A549 (cell line): ENCODE measurements around the gene TRMO. TPM values are rescaled to one million over a fixed set of nuclear protein-coding genes. Genes with fewer than 3 reads are reported as not detected.

Experiments
- ATAC-seq, 2 experiments: fragments of 200-7000 bp in 1 of 2; fragments of >200 bp in 1 of 2; cut with Nextera tagmentation in 1 of 2; cut with Tn5 transposase in 1 of 2; 3 replicates each; pipeline versions ENCODE4 v1.8.0 to v1.9.1; 2018 to 2020; ENCODE audit warnings: mild to moderate bottlenecking in 1 of 2, moderate library complexity in 1 of 2
- CTCF ChIA-PET: fragments of 300-600 bp; sonication (Branson Sonifier 250); formaldehyde crosslinking; extraction: SDS; loops from one replicate; lab custom pipeline; 2021; ENCODE audit warnings: antibody characterized with exemption, inconsistent platforms; lab: Yijun Ruan, JAX
- POLR2A ChIA-PET: fragments of 350-600 bp; formaldehyde crosslinking; extraction: SDS; loops from one replicate; lab custom pipeline; 2021; ENCODE audit warnings: antibody characterized with exemption, inconsistent platforms; lab: Yijun Ruan, JAX
- DNase-seq, 2 experiments: peaks; one replicate each; pipeline versions ENCODE4 v3.0.0 to v3.0.0-alpha.2; 2011 to 2016; ENCODE audit warnings: low read depth in 1 of 2, low spot score in 1 of 2
- FAIRE-seq: peaks from 2 replicates; lab custom pipeline; 2011; peaks lifted over from hg19 to GRCh38; lab: Jason Lieb, UNC
- H3K27ac ChIP-seq, 2 experiments: fragments of >200 bp; sonication (Bioruptor Twin); formaldehyde crosslinking; 3 replicates each; pipeline ENCODE4 v1.5.1; 2016 to 2017
- H3K4me1 ChIP-seq: fragments of >200 bp; sonication (Bioruptor Twin); formaldehyde crosslinking; 3 replicates; pipeline ENCODE4 v1.6.1; 2016
- H3K4me2 ChIP-seq: fragments of >200 bp; sonication (Bioruptor Twin); formaldehyde crosslinking; 3 replicates; pipeline ENCODE4 v1.6.1; 2016
- H3K4me3 ChIP-seq: fragments of >200 bp; sonication (Bioruptor Twin); formaldehyde crosslinking; 3 replicates; pipeline ENCODE4 v1.5.1; 2016
- H3K9me3 ChIP-seq: fragments of >200 bp; sonication (Bioruptor Twin); formaldehyde crosslinking; 3 replicates; pipeline ENCODE4 v1.6.1; 2016
- BHLHE40 ChIP-seq: IDR thresholded peaks from 2 replicates; pipeline ENCODE4 v1.6.1; 2012; ENCODE audit warnings: low read depth, low read length, inconsistent platforms
- CBX2 ChIP-seq: fragments of 200-600 bp; sonication (generic); IDR thresholded peaks from 2 replicates; pipeline ENCODE4 v1.6.1; 2016; ENCODE audit warnings: low read depth, mild to moderate bottlenecking, borderline replicate concordance
- CEBPB ChIP-seq, 2 experiments: fragments of >200 bp in 1 of 2; sonication (Bioruptor Twin) in 1 of 2; formaldehyde crosslinking in 1 of 2; IDR thresholded peaks; 2 replicates each; pipeline ENCODE4 v1.6.1; 2012 to 2016
- CHD2 ChIP-seq: fragments of 150-350 bp; IDR thresholded peaks from 2 replicates; pipeline ENCODE4 v1.6.1; 2014; ENCODE audit warnings: low read length; ENCODE audit not compliant: partially characterized antibody
- EHMT2 ChIP-seq: fragments of 200-600 bp; sonication (generic); IDR thresholded peaks from 2 replicates; pipeline ENCODE4 v1.6.1; 2016; ENCODE audit warnings: antibody characterized with exemption, low read depth, mild to moderate bottlenecking, moderate library complexity
- FOSB ChIP-seq: fragments of 250-450 bp; sonication (Bioruptor Pico); IDR thresholded peaks from 2 replicates; pipeline ENCODE4 v1.5.0; 2020; ENCODE audit warnings: mild to moderate bottlenecking, moderate library complexity
- HDAC2 ChIP-seq: fragments of 200-600 bp; sonication (generic); IDR thresholded peaks from 2 replicates; pipeline ENCODE4 v1.6.1; 2016
- HEYL ChIP-seq: fragments of 250-450 bp; sonication (Bioruptor Pico); IDR thresholded peaks from 2 replicates; pipeline ENCODE4 v1.8.0; 2021; ENCODE audit warnings: mild to moderate bottlenecking, moderate library complexity
- HOXA7 ChIP-seq: fragments of 250-450 bp; sonication (Bioruptor Pico); IDR thresholded peaks from 2 replicates; pipeline ENCODE4 v1.5.0; 2020; ENCODE audit warnings: mild to moderate bottlenecking, moderate library complexity
- HOXB13 ChIP-seq: fragments of 250-450 bp; sonication (Bioruptor Pico); IDR thresholded peaks from 2 replicates; pipeline ENCODE4 v1.5.0; 2020; ENCODE audit warnings: low read depth, mild to moderate bottlenecking, moderate library complexity
- KDM5A ChIP-seq: fragments of 200-600 bp; sonication (generic); IDR thresholded peaks from 2 replicates; pipeline ENCODE4 v1.6.1; 2016; ENCODE audit warnings: antibody characterized with exemption, mild to moderate bottlenecking
- MAFK ChIP-seq: fragments of 450-650 bp; IDR thresholded peaks from 2 replicates; pipeline ENCODE4 v1.6.1; 2014; ENCODE audit not compliant: partially characterized antibody
- MAZ ChIP-seq: fragments of 150-350 bp; IDR thresholded peaks from 2 replicates; pipeline ENCODE4 v1.6.1; 2014; ENCODE audit warnings: antibody characterized with exemption, low read depth, low read length, borderline replicate concordance
- NFE2L2 ChIP-seq: fragments of 150-350 bp; conservative IDR thresholded peaks from 2 replicates; pipeline ENCODE4 v1.6.1; 2014; ENCODE audit warnings: low read length
- NR3C1 ChIP-seq: fragments of >200 bp; sonication (Bioruptor Twin); formaldehyde crosslinking; IDR thresholded peaks from 3 replicates; pipeline ENCODE4 v1.6.1; 2017
- POLR2AphosphoS2 ChIP-seq: conservative IDR thresholded peaks from 2 replicates; pipeline ENCODE4 v1.6.1; 2012; ENCODE audit warnings: low read length, improper control_type of control experiment, inconsistent platforms
- RAD21 ChIP-seq, 2 experiments: fragments of >200 bp in 1 of 2; sonication (Bioruptor Twin) in 1 of 2; formaldehyde crosslinking in 1 of 2; IDR thresholded peaks in 1 of 2; conservative IDR thresholded peaks in 1 of 2; 2 replicates in 1 of 2; 3 replicates in 1 of 2; pipeline ENCODE4 v1.6.1; 2012 to 2018; ENCODE audit warnings: inconsistent platforms in 1 of 2
- RCOR1 ChIP-seq: fragments of 150-350 bp; IDR thresholded peaks from 2 replicates; pipeline ENCODE4 v1.6.1; 2014; ENCODE audit warnings: antibody characterized with exemption, low read length, low read depth
- RFX5 ChIP-seq: fragments of 450-650 bp; IDR thresholded peaks from 2 replicates; pipeline ENCODE4 v1.7.1; 2014; ENCODE audit warnings: antibody characterized with exemption, mild to moderate bottlenecking, moderate library complexity
- RNF2 ChIP-seq: fragments of 200-600 bp; sonication (generic); IDR thresholded peaks from 2 replicates; pipeline ENCODE4 v1.6.1; 2016; ENCODE audit warnings: low read depth, mild to moderate bottlenecking, antibody characterized with exemption, moderate library complexity, borderline replicate concordance
- TP53 ChIP-seq: fragments of 250-450 bp; sonication (Bioruptor Pico); IDR thresholded peaks from 2 replicates; pipeline ENCODE4 v1.5.0; 2021; ENCODE audit warnings: mild to moderate bottlenecking, moderate library complexity
- ZC3H11A ChIP-seq: fragments of 450-650 bp; IDR thresholded peaks from 2 replicates; pipeline ENCODE4 v1.6.1; 2014; ENCODE audit warnings: antibody characterized with exemption, mild to moderate bottlenecking
- ZFP36 ChIP-seq: fragments of 450-650 bp; IDR thresholded peaks from 2 replicates; pipeline ENCODE4 v1.6.1; 2014; ENCODE audit warnings: borderline replicate concordance; ENCODE audit not compliant: partially characterized antibody
- WGBS: methylation state at CpG from one replicate; pipeline ENCODE4 v1.1.6; 2017; ENCODE audit errors: missing lambda C conversion rate; 5-methylcytosine and 5-hydroxymethylcytosine counted together
- polyA plus RNA-seq, 4 experiments: library from polyadenylated mRNA; depleted of rRNA in 3 of 4; stranded (reverse); fragments of >200 nt; fragmentation: RNase III in 1 of 4; extraction: RNeasy Plus Mini Kit Qiagen cat#74134 plus additional on column Dnase treatment in 1 of 4; gene quantifications; 2 replicates in 3 of 4; 3 replicates in 1 of 4; pipeline ENCODE4 v1.2.3, GENCODE V29; 2011 to 2017
- TF ChIP-seq, protein P1 (sequence below): fragments of 250-450 bp; sonication (Bioruptor Pico); IDR thresholded peaks from 2 replicates; pipeline ENCODE4 v1.5.0; 2021; ENCODE audit warnings: mild to moderate bottlenecking, moderate library complexity, borderline replicate concordance
- TF ChIP-seq, protein P2 (sequence below): fragments of 450-650 bp; IDR thresholded peaks from 2 replicates; pipeline ENCODE4 v1.6.1; 2014; ENCODE audit warnings: antibody characterized with exemption
- TF ChIP-seq, protein P3 (sequence below): fragments of >200 bp; sonication (Bioruptor Twin); formaldehyde crosslinking; IDR thresholded peaks from 3 replicates; pipeline ENCODE4 v1.5.1; 2016
- TF ChIP-seq, protein P4 (sequence below): fragments of 200-600 bp; sonication (generic); IDR thresholded peaks from 2 replicates; pipeline ENCODE4 v1.6.1; 2016; ENCODE audit warnings: antibody characterized with exemption, mild to moderate bottlenecking, moderate library complexity

The TRMO gene
- polyA plus RNA-seq, 2 of the 4 experiments (the other 2 are of a cell fraction) = 12.0 to 18.8 TPM

DNA sequence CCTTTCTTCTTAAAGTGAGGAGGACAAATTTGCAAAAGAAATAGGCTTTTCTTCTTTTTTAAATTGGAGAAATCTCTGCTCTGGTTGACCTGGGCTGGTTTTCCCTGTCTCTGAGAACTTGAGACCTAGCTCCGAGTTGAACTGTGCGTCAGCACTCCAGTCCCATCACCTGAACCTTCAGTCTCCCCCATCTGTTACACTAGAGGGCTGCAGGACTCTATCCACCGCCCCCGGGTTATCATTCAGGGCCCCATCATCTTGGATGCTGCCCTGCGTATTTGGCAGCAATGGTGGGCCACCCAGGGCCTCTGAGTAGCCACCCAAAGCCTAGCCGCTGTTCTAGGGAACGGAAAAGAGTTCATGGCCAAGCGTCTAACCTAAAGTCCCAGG is 66.8 kb downstream of the TRMO start:
- ATAC-seq (no peak), DNase-seq (no peak), FAIRE-seq (no peak)
- WGBS = 98% methylated on average over 8 of the region's 8 CpGs
- Histone ChIP-seq H3K4me2 (peak overlapping the region; percentile 88), H3K4me1 (peaks cover 28% of the 10 kb centered on the region), H3K4me3 (no peak overlapping the region), H3K27ac (peak overlapping the region in 1 of 2 experiments; percentile 98; a peak in 1 of 6 replicates), H3K9me3 (no peaks in the 10 kb centered on the region)
- CTCF ChIA-PET = interaction anchor here (2.4 kb wide), 1 partner anchor 45 kb away, joined by 22 read pairs; no protein-coding TSS in a partner anchor
- TF ChIP-seq NFE2L2 (no peak), RCOR1 (no peak), MAFK (no peak), ZC3H11A (no peak), HOXA7 (CRISPR knock-in tag) (no peak), ZFP36 (no peak), TP53 (CRISPR knock-in tag) (no peak), HDAC2 (no peak), RNF2 (no peak), CEBPB (IDR thresholded peaks at IDR 0.05) (no peak), CBX2 (no peak), RFX5 (no peak), POLR2AphosphoS2 (no peak), MAZ (no peak), EHMT2 (no peak)
- TF ChIP-seq, protein P1, sequence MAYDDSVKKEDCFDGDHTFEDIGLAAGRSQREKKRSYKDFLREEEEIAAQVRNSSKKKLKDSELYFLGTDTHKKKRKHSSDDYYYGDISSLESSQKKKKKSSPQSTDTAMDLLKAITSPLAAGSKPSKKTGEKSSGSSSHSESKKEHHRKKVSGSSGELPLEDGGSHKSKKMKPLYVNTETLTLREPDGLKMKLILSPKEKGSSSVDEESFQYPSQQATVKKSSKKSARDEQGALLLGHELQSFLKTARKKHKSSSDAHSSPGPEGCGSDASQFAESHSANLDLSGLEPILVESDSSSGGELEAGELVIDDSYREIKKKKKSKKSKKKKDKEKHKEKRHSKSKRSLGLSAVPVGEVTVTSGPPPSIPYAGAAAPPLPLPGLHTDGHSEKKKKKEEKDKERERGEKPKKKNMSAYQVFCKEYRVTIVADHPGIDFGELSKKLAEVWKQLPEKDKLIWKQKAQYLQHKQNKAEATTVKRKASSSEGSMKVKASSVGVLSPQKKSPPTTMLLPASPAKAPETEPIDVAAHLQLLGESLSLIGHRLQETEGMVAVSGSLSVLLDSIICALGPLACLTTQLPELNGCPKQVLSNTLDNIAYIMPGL = no peak
- TF ChIP-seq, protein P2, sequence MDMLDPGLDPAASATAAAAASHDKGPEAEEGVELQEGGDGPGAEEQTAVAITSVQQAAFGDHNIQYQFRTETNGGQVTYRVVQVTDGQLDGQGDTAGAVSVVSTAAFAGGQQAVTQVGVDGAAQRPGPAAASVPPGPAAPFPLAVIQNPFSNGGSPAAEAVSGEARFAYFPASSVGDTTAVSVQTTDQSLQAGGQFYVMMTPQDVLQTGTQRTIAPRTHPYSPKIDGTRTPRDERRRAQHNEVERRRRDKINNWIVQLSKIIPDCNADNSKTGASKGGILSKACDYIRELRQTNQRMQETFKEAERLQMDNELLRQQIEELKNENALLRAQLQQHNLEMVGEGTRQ = no peak
- TF ChIP-seq, protein P3, sequence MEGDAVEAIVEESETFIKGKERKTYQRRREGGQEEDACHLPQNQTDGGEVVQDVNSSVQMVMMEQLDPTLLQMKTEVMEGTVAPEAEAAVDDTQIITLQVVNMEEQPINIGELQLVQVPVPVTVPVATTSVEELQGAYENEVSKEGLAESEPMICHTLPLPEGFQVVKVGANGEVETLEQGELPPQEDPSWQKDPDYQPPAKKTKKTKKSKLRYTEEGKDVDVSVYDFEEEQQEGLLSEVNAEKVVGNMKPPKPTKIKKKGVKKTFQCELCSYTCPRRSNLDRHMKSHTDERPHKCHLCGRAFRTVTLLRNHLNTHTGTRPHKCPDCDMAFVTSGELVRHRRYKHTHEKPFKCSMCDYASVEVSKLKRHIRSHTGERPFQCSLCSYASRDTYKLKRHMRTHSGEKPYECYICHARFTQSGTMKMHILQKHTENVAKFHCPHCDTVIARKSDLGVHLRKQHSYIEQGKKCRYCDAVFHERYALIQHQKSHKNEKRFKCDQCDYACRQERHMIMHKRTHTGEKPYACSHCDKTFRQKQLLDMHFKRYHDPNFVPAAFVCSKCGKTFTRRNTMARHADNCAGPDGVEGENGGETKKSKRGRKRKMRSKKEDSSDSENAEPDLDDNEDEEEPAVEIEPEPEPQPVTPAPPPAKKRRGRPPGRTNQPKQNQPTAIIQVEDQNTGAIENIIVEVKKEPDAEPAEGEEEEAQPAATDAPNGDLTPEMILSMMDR = no peak
- POLR2A ChIA-PET = no interaction called here

DNA sequence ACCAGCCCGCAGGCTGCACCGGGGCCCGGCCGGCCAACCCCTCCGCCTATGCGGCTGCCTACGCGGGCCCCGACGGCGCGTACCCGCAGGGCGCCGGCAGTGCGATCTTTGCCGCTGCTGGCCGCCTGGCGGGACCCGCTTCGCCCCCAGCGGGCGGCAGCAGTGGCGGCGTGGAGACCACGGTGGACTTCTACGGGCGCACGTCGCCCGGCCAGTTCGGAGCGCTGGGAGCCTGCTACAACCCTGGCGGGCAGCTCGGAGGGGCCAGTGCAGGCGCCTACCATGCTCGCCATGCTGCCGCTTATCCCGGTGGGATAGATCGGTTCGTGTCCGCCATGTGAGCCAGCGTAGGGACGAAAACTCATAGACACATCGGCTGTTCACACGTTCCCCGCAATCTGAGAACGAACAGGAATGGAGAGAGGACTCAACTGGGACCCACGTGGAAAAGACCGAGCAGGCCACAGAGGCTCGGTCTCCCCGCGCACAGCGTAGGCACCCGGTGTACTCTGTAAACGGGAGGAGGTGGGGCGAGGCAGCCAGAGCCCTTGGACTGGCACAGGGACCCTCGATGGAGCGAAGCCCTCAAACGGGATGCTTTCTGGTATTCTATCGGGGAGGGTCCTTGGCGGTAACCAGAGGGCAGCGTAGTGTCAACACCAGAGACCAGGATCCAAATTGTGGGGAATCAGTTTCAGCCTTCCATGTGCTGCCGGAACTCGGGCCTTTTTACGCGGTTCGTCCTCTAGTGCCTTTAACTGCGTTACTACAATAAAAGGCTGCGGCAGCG is 67.4 kb downstream of the TRMO start:
- 91% methylated on average over 55 of the region's 71 CpGs for WGBS
- ATAC-seq = no peak
- POLR2A ChIA-PET = interaction anchor here (1.8 kb wide), 1 partner anchor 8 kb away, joined by 8 read pairs; no protein-coding TSS in a partner anchor
- TF ChIP-seq NR3C1 = no peak
- TF ChIP-seq HEYL = no peak
- TF ChIP-seq, protein P2 = no peak
- TF ChIP-seq POLR2AphosphoS2 = no peak
- TF ChIP-seq, protein P4, sequence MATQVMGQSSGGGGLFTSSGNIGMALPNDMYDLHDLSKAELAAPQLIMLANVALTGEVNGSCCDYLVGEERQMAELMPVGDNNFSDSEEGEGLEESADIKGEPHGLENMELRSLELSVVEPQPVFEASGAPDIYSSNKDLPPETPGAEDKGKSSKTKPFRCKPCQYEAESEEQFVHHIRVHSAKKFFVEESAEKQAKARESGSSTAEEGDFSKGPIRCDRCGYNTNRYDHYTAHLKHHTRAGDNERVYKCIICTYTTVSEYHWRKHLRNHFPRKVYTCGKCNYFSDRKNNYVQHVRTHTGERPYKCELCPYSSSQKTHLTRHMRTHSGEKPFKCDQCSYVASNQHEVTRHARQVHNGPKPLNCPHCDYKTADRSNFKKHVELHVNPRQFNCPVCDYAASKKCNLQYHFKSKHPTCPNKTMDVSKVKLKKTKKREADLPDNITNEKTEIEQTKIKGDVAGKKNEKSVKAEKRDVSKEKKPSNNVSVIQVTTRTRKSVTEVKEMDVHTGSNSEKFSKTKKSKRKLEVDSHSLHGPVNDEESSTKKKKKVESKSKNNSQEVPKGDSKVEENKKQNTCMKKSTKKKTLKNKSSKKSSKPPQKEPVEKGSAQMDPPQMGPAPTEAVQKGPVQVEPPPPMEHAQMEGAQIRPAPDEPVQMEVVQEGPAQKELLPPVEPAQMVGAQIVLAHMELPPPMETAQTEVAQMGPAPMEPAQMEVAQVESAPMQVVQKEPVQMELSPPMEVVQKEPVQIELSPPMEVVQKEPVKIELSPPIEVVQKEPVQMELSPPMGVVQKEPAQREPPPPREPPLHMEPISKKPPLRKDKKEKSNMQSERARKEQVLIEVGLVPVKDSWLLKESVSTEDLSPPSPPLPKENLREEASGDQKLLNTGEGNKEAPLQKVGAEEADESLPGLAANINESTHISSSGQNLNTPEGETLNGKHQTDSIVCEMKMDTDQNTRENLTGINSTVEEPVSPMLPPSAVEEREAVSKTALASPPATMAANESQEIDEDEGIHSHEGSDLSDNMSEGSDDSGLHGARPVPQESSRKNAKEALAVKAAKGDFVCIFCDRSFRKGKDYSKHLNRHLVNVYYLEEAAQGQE = no peak
- TF ChIP-seq FOSB = no peak
- no peak for TF ChIP-seq BHLHE40
- TF ChIP-seq KDM5A = no peak
- TF ChIP-seq HOXB13 (CRISPR knock-in tag) = no peak
- TF ChIP-seq CBX2 = no peak
- TF ChIP-seq RAD21 (conservative IDR thresholded peaks at IDR 0.05 in 1 of 2, IDR thresholded peaks at IDR 0.05 in 1 of 2) = no peak
- no peak for TF ChIP-seq CHD2

More for the DNA sequence above, 67.4 kb downstream of the TRMO start:
- CTCF ChIA-PET = interaction anchor here (0.8 to 2.4 kb wide), 13 partner anchors 8 to 185 kb away, joined by 3 to 22 read pairs (median 7); no protein-coding TSS in a partner anchor
- DNase-seq (no peak), FAIRE-seq (no peak)
- Histone ChIP-seq H3K27ac (peak overlapping the region; percentile 96 to 98), H3K4me1 (peaks cover 28% of the 10 kb centered on the region), H3K4me3 (peak overlapping the region; percentile 74), H3K9me3 (no peaks in the 10 kb centered on the region), H3K4me2 (peak overlapping the region; percentile 88)
